PC-3 (cell line): ENCODE data around the gene FYN.

Source experiments
- CTCF ChIP-seq: fragments of 300-600 bp; sonication (generic); conservative IDR thresholded peaks from 2 replicates; pipeline ENCODE4 v1.5.1; 2017; ENCODE audit warnings: antibody characterized with exemption, low read depth, mild to moderate bottlenecking, low read length
- EZH2 ChIP-seq: fragments of 300-600 bp; sonication (generic); IDR thresholded peaks from one replicate; pipeline ENCODE4 v1.6.1; 2017; ENCODE audit warnings: antibody characterized with exemption, mild to moderate bottlenecking, low read length; ENCODE audit not compliant: unreplicated experiment

GRCh38 chr6:111662794-111663593 lies 210.3 kb downstream of the FYN start:
- TF ChIP-seq EZH2: no peak
- no peak for TF ChIP-seq CTCF
